ENCODE data around the gene C5orf58. TPM values are rescaled to one million over a fixed set of nuclear protein-coding genes. Genes with fewer than 3 reads are reported as not detected.
A peak's percentile ranks its signal among the peaks of the same experiment; 100 is the strongest.

Gene C5orf58
- total RNA-seq, 1 donor from 2014 or later = not detected

- no peaks in the 10 kb centered on the region for H3K36me3 ChIP-seq
- no peaks in the 10 kb centered on the region for H3K4me1 ChIP-seq
- H3K27me3 ChIP-seq = no peaks in the 10 kb centered on the region
- intact Hi-C loops (cut with DNase I) = no loop called here
- H3K9me3 ChIP-seq = no peaks in the 10 kb centered on the region
- H3K27ac ChIP-seq = no peak overlapping the region
- TF ChIP-seq POLR2AphosphoS5 (IDR thresholded peaks at IDR 0.05; ENCODE audit: insufficient read depth in 1 of 2, low read depth in 1 of 2) (no peak), CTCF (IDR thresholded peaks at IDR 0.05) (no peak), POLR2A (IDR thresholded peaks at IDR 0.05) (no peak)
- no peak overlapping the region for H3K4me3 ChIP-seq
- DNase-seq (ENCODE audit: extremely low spot score in 2 of 2) = no peak
Observed at GRCh38 chr5:170190436-170191134, 42.2 kb upstream of the C5orf58 start.

- no peak for TF ChIP-seq POLR2AphosphoS5 (IDR thresholded peaks at IDR 0.05; ENCODE audit: insufficient read depth in 1 of 2, low read depth in 1 of 2)
- TF ChIP-seq CTCF (IDR thresholded peaks at IDR 0.05) = no peak
- no peak for TF ChIP-seq POLR2A (IDR thresholded peaks at IDR 0.05)
- no peak overlapping the region for H3K4me3 ChIP-seq
- H3K9me3 ChIP-seq = no peaks in the 10 kb centered on the region
- DNase-seq (ENCODE audit: extremely low spot score in 2 of 2) = no peak
- no peaks in the 10 kb centered on the region for H3K27me3 ChIP-seq
- no peaks in the 10 kb centered on the region for H3K4me1 ChIP-seq
- no peak overlapping the region for H3K27ac ChIP-seq
- H3K36me3 ChIP-seq = no peaks in the 10 kb centered on the region
- intact Hi-C loops (cut with DNase I) = no loop called here
Observed at GRCh38 chr5:170192829-170193228, 40.0 kb upstream of the C5orf58 start.

- Histone ChIP-seq H3K27me3 (no peaks in the 10 kb centered on the region), H3K4me1 (no peaks in the 10 kb centered on the region), H3K36me3 (no peaks in the 10 kb centered on the region), H3K9me3 (no peaks in the 10 kb centered on the region), H3K4me3 (no peak overlapping the region), H3K27ac (no peak overlapping the region)
- intact Hi-C loops (cut with DNase I) = no loop called here
- DNase-seq (ENCODE audit: extremely low spot score in 2 of 2) = no peak
- TF ChIP-seq POLR2AphosphoS5 (IDR thresholded peaks at IDR 0.05; ENCODE audit: insufficient read depth in 1 of 2, low read depth in 1 of 2) = no peak
- no peak for TF ChIP-seq POLR2A (IDR thresholded peaks at IDR 0.05)
- TF ChIP-seq CTCF (IDR thresholded peaks at IDR 0.05) = no peak
Observed at GRCh38 chr5:170195961-170196360, 36.8 kb upstream of the C5orf58 start.

- TF ChIP-seq POLR2A (IDR thresholded peaks at IDR 0.05) (no peak), POLR2AphosphoS5 (IDR thresholded peaks at IDR 0.05; ENCODE audit: insufficient read depth in 1 of 2, low read depth in 1 of 2) (no peak), CTCF (IDR thresholded peaks at IDR 0.05) (no peak)
- DNase-seq (ENCODE audit: extremely low spot score in 2 of 2) = peak in 1 of 2 donors; percentile 6
- H3K27me3 ChIP-seq = no peaks in the 10 kb centered on the region
- H3K27ac ChIP-seq = no peak overlapping the region
- no peaks in the 10 kb centered on the region for H3K4me1 ChIP-seq
- no peak overlapping the region for H3K4me3 ChIP-seq
- H3K9me3 ChIP-seq = no peaks in the 10 kb centered on the region
- intact Hi-C loops (cut with DNase I) = no loop called here
- H3K36me3 ChIP-seq = no peaks in the 10 kb centered on the region
Observed at GRCh38 chr5:170200876-170201275, 31.9 kb upstream of the C5orf58 start.

GRCh38 chr5:170201311-170201710, 31.5 kb upstream of the C5orf58 start:
- no peak for TF ChIP-seq POLR2AphosphoS5 (IDR thresholded peaks at IDR 0.05; ENCODE audit: insufficient read depth in 1 of 2, low read depth in 1 of 2)
- TF ChIP-seq POLR2A (IDR thresholded peaks at IDR 0.05) = no peak
- no peak for TF ChIP-seq CTCF (IDR thresholded peaks at IDR 0.05)
- H3K36me3 ChIP-seq = no peaks in the 10 kb centered on the region
- no peak overlapping the region for H3K27ac ChIP-seq
- intact Hi-C loops (cut with DNase I) = no loop called here
- no peaks in the 10 kb centered on the region for H3K9me3 ChIP-seq
- no peaks in the 10 kb centered on the region for H3K4me1 ChIP-seq
- no peak overlapping the region for H3K4me3 ChIP-seq
- peak in 1 of 2 donors; percentile 16 for DNase-seq (ENCODE audit: extremely low spot score in 2 of 2)
- H3K27me3 ChIP-seq = no peaks in the 10 kb centered on the region

Measured in vagina (tissue), 2 donors.